ENCODE data around the gene LMX1B. TPM values are rescaled to one million over a fixed set of nuclear protein-coding genes. Genes with fewer than 3 reads are reported as not detected.

The LMX1B gene
- total and polyA plus RNA-seq, 7 donors, result 0.01 to 0.26 (median 0.08) TPM; not detected in 1

DNA sequence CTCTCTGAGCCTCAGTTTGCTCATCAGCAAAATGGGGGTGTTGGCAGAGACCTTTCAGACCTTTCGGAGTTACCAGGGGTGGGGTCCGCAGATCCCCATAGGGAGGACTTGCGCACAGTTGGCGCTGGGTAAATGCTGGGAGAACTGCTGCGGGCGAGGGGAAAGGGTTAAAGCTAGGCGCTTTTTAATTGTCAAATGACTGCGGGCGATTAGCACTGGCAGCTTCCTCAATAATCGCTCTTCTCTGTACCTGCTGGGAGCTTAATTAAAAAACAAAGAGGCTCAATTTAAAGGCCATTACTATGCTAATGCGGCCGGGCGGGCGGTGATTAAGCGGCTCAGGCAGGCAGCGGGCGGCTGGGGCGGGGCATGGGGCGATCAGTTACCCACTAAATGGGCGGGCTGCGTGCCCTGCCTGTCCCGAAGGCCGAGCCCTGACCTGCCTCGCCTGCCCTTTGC lies 63.0 kb downstream of the LMX1B start:
- TF ChIP-seq, protein P1, sequence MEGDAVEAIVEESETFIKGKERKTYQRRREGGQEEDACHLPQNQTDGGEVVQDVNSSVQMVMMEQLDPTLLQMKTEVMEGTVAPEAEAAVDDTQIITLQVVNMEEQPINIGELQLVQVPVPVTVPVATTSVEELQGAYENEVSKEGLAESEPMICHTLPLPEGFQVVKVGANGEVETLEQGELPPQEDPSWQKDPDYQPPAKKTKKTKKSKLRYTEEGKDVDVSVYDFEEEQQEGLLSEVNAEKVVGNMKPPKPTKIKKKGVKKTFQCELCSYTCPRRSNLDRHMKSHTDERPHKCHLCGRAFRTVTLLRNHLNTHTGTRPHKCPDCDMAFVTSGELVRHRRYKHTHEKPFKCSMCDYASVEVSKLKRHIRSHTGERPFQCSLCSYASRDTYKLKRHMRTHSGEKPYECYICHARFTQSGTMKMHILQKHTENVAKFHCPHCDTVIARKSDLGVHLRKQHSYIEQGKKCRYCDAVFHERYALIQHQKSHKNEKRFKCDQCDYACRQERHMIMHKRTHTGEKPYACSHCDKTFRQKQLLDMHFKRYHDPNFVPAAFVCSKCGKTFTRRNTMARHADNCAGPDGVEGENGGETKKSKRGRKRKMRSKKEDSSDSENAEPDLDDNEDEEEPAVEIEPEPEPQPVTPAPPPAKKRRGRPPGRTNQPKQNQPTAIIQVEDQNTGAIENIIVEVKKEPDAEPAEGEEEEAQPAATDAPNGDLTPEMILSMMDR (IDR thresholded peaks at IDR 0.05), result no peak
- Histone ChIP-seq H3K27ac (no peak overlapping the region), H3K27me3 (ENCODE audit: insufficient read depth in 3 of 3, low read length in 2 of 3) (peaks cover 3 to 68% (median 23%) of the 10 kb centered on the region in 3 donors), H3K4me3 (no peak overlapping the region), H3K36me3 (ENCODE audit: insufficient read depth in 1 of 2, low read depth in 1 of 2) (no peaks in the 10 kb centered on the region), H3K4me1 (no peaks in the 10 kb centered on the region), H3K9me3 (no peaks in the 10 kb centered on the region)
- 22 to 31% (median 29%) methylated on average over 23 to 24 of the region's 24 CpGs for WGBS, 3 donors
- DNase-seq (no peak), ATAC-seq (no peak)
- intact Hi-C loops (cut with DNase I), result no loop called here

DNA sequence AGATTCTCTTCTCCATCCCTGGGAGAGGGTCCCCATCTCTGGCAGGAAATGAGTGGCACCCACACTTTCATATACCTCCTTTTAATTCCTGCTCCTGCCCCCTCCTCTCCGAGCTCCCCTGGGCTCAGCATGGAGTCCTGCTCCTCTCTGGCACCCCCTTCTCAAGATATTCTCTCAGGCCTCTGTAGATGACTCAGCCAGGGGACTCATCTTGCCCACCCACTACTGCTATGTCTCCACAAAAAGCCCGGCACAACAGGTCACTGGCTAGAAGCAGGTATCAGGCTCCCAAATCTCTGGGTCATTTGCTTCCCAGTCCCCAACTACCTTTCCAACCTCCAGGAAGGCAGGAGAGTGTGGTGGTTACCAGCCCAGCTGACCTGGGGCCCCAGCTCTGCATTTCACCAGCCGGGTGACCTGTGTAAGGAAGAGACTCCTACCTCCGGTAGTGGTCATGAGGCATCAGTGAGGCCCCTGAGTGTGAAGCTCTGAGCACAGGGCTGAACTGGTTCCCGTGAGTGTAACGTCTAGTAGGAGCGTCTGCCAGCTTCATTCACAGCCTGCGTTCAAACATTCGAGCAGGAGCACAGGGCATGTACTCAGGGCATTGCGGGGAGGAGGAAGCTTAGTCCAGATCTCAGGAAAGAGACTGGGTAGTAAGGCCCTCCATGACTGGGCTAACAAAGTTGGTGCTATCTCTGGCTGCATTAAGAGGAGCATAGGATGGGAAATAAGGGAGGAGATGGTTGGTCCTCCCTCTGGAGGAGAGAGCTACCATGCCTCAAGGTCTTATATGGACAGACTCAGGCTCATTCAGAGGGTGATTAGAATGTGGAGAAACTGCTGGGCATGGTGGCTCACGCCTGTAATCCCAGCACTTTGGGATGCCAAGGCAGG lies 63.7 kb downstream of the LMX1B start:
- TF ChIP-seq, protein P1 (IDR thresholded peaks at IDR 0.05), result no peak
- H3K4me1 ChIP-seq, result no peaks in the 10 kb centered on the region
- DNase-seq (no peak), ATAC-seq (no peak)
- no peaks in the 10 kb centered on the region for H3K9me3 ChIP-seq
- H3K36me3 ChIP-seq (ENCODE audit: insufficient read depth in 1 of 2, low read depth in 1 of 2), result no peaks in the 10 kb centered on the region
- no peak overlapping the region for H3K27ac ChIP-seq
- H3K4me3 ChIP-seq, result no peak overlapping the region
- intact Hi-C loops (cut with DNase I), result no loop called here
- 48 to 60% (median 54%) methylated on average over 11 of the region's 11 CpGs for WGBS, 3 donors
- H3K27me3 ChIP-seq (ENCODE audit: insufficient read depth in 3 of 3, low read length in 2 of 3), result peaks cover 8 to 67% (median 25%) of the 10 kb centered on the region in 3 donors

DNA sequence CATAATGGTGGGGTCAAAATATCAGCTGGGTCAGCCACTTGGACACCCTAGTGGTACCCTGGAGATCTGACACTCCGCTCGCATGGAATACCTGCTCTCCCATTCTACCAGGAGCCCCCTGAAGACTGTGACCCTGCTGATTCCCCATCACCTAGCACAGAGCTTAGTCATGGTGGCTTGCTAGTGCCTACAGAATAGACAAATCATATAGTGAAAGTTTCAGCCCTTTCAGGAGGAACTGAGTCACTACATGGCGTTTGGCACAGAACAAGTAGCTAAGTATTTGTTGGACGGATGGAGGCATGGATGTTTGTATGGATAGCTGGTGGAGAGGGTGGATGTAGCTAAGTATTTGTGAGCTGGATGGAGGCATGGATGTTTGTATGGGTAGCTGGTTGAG lies 65.3 kb downstream of the LMX1B start:
- intact Hi-C loops (cut with DNase I), result no loop called here
- WGBS, 3 donors, result 83 to 87% (median 84%) methylated on average over 4 of the region's 4 CpGs
- peaks cover 8 to 67% (median 27%) of the 10 kb centered on the region in 3 donors for H3K27me3 ChIP-seq (ENCODE audit: insufficient read depth in 3 of 3, low read length in 2 of 3)

DNA sequence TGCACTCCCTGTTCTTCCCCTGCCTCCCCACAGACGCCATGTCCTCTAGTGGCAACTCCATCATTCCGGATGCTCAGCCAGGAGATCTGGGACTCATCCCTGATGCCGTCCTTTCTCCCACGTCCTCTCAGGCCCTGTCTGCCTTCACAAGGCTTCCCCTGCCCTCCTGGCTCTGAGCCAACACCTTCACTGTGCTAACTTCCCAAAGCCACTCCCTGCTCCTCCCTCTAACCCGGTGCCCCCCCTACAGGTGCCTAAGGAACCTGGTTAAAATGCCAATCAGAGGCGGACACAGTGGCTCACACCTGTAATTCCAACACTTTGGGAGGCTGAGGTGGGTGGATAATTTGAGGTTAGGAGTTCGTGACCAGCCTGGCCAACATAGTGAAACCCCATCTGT lies 67.6 kb downstream of the LMX1B start:
- Histone ChIP-seq H3K9me3 (no peaks in the 10 kb centered on the region), H3K36me3 (ENCODE audit: insufficient read depth in 1 of 2, low read depth in 1 of 2) (no peaks in the 10 kb centered on the region), H3K27me3 (ENCODE audit: insufficient read depth in 3 of 3, low read length in 2 of 3) (peaks cover 5 to 70% (median 30%) of the 10 kb centered on the region in 3 donors), H3K4me3 (no peak overlapping the region), H3K4me1 (no peaks in the 10 kb centered on the region), H3K27ac (no peak overlapping the region)
- ATAC-seq (no peak), DNase-seq (no peak)
- TF ChIP-seq, protein P1 (IDR thresholded peaks at IDR 0.05), result no peak
- 59 to 72% (median 62%) methylated on average over 7 of the region's 7 CpGs for WGBS, 3 donors
- intact Hi-C loops (cut with DNase I), result no loop called here

More for the DNA sequence above, 65.3 kb downstream of the LMX1B start:
- Histone ChIP-seq H3K4me1 (no peaks in the 10 kb centered on the region), H3K27ac (no peak overlapping the region), H3K4me3 (no peak overlapping the region), H3K9me3 (no peaks in the 10 kb centered on the region), H3K36me3 (ENCODE audit: insufficient read depth in 1 of 2, low read depth in 1 of 2) (no peaks in the 10 kb centered on the region)
- ATAC-seq (no peak), DNase-seq (no peak)
- TF ChIP-seq, protein P1 (IDR thresholded peaks at IDR 0.05), result no peak
